NCI-H1048 (cell line): ENCODE data around the gene CAP2.
"Not testable (repeated sequence)": the region's sequence is repeated elsewhere in the genome, so short reads cannot be mapped to it uniquely, and the experiment has no call there.

Source experiments
- DNase-seq: peaks from one replicate; lab custom pipeline; 2025; lab: John Stamatoyannopoulos, UW

Gene CAP2

DNA sequence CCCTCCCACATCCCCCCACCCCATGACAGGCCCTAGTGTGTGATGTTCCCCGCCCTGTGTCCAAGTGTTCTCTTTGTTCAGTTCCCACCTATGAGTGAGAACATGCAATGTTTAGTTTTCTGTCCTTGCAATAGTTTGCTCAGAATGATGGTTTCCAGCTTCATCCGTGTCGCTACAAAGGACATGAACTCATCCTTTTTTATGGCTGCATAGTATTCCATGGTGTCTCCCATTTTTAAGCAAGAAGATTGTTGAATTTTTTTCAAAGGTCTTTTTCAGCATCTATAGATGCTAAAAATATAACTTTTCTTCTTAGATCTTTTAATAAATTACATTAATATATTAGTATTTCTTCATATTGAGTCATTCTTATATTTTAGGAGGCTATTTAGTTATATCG lies 47.4 kb downstream of the CAP2 start:
- DNase-seq: not testable (repeated sequence)

DNA sequence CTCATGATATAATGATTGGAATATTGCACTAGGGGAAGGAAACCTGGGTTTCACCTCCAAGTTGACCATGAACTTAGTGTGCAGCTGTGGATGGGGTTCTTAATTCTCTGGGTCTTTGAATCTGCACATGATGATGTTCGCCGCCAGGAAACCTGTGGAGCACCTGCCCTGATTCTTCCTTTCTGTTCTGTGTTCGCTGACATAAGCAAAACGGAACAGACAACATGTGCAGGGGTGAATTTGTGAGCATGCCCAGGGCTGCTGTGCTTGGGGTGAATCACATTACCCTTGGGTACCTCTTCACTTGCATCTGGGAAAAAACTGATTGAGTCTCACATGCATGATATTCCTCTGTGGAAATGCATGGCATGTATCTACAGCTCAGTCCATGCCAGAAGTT lies 48.8 kb downstream of the CAP2 start:
- DNase-seq: no peak

DNA sequence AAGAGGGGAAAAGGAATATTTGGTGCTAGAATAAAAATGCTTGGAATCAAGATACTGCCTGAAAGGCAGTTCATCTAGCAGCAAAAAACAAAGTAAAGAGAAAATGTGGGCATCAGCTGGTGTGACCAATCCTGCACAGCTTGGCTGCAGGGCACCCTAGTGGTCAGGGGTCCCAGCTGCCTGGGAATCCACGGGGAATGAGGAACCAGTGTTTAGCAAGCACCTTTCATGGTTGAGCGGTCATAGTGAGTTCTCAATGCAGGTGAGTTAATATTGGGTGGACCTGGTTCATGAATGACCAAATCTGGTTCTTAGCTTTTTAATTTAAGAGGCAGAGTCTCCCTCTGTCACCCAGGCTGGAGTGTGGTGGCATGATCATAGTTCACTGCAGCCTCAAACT lies 53.3 kb downstream of the CAP2 start:
- no peak for DNase-seq

- DNase-seq: no peak
Measured at GRCh38 chr6:17448165-17448564, 54.8 kb downstream of the CAP2 start.

GRCh38 chr6:17450397-17450796 lies 57.0 kb downstream of the CAP2 start:
- DNase-seq: no peak

GRCh38 chr6:17450832-17451231 lies 57.4 kb downstream of the CAP2 start:
- DNase-seq: no peak

GRCh38 chr6:17452096-17452495 lies 58.7 kb downstream of the CAP2 start:
- DNase-seq: no peak

- DNase-seq: no peak
Measured at GRCh38 chr6:17454316-17455005, 61.1 kb downstream of the CAP2 start.

- no peak for DNase-seq
Measured at GRCh38 chr6:17455919-17456318, 62.5 kb downstream of the CAP2 start.

DNA sequence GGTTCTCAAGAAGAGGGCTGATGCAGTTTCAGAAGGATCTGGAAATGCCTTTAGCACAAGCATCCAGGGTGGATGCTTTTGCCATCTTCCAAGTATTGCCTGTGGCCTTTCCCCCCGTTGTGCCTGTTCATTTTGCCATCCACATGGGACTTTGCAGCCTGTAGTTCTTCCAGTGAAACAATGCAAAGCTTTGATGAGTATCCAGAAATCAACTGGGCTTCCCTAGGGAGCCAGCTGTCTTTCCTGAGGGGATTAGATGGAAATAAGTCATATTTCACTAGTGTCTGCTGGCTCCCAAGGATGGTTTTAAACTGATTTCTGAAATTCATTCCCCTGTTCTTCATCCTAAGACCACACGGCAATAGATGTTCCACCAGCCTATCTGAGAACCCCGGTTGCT lies 63.3 kb downstream of the CAP2 start:
- DNase-seq: no peak

GRCh38 chr6:17457405-17457804 lies 64.0 kb downstream of the CAP2 start:
- no peak for DNase-seq

- no peak for DNase-seq
Measured at GRCh38 chr6:17457956-17458355, 64.6 kb downstream of the CAP2 start.

DNA sequence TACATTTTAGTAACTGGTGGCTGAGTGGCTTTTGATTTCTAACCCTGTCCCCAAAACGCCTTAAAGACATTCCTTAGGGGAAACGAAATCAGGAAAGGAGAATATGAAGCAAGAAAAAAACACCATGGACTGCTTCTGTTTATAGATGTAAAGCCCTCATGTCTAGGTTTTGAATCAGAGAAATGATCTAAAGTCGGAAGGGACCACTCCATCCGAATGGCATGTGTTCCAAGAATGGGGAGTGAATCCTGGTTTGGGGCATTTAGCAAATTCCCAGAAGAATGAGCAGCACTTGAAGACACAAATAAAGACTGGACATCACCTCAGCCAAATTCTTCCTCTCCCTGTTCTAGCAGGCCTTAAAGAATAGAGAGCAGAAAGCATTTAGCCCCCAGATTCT lies 65.6 kb downstream of the CAP2 start:
- no peak for DNase-seq

DNA sequence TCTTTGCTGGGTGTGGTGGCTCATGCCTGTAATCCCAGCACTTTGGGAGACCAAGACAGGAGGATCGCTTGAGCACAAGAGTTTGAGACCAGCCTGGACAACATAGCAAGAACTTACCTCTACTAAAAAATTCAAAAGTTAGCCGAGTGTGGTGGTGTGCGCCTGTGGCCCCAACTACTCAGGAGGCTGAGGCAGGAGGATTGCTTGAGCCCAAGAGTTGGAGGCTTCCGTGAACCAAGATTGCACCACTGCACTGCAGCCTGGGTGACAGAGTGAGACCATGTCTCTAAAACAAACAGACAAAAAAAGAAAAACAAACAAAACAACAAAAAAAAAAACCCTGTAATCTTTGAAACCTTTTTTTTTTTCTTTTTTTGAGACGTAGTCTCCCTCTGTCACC lies 67.5 kb downstream of the CAP2 start:
- no peak for DNase-seq

DNA sequence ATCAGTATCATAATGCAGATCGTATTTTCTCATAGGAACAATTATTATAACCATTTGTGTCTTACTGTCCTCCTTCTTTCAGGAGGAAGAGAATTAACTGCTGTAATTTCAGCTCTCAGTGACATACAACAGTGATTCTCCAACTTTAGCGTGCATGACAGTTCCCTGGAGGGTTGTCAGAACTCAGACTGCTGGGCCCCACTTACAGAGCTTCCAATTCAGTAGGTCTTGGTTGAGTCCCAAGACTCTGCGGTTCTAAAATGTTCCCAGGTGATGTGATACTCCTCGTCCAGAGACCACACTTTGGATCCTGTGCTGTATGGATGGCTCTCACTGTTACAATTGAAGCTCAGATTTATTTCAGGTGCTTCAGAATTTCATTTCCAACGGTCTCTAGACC lies 72.8 kb downstream of the CAP2 start:
- no peak for DNase-seq

DNA sequence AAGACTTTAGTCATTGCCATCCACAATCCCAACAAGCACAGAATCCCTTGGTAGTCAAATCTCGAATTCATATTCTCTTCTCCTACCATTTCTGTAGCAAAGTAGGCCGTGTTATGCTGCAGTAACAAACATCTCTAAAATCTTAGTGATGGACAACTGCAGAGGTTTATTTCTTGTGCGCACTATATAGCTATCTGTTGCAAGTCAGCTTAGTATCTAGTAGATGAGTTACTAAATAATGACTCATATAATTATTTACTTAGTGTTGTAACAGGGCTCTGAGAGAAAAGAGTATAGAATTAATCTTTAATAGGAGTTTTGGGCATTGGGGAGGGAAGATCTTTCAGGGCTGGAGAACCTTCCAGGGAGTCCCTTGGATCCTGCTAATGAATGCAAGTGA lies 73.3 kb downstream of the CAP2 start:
- no peak for DNase-seq

DNA sequence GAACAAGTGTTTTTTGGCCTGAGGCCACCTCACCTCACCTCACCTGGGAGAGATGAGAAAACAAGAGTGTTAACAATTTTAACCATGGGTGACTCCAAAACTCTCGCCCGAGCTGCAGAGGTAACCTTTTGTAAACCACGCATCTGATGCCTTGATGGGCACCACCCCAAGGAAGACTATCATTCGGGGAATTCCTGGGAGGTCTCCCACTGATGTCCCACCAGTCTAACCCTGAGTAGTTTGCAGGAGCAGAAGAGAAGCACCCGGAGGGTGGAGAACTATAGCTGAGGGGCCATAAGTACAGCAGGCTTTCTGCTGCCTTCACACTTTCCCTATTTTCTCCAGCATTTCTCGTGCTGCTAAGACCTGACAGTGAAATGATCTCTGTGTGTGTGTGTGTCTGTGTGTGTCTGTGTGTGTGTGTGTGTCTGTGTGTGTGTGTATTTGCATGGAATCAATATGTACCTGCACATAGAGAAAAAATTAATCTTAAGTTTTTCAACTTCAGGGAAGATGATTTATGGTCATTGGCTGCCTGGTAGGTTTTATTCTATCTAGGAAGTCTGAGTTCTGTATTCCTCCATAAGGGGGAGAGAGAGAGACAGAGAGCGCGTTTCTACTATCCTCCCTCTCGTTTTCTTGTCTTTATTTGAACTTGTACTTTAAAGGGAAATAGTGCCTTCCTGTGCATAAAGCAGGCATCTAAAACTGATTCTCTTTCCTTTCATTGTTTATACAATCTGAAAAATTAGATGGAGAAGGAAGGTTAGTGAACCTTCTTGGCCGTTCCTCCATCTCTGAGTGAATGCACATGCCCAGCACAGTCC lies 75.8 kb downstream of the CAP2 start:
- no peak for DNase-seq

DNA sequence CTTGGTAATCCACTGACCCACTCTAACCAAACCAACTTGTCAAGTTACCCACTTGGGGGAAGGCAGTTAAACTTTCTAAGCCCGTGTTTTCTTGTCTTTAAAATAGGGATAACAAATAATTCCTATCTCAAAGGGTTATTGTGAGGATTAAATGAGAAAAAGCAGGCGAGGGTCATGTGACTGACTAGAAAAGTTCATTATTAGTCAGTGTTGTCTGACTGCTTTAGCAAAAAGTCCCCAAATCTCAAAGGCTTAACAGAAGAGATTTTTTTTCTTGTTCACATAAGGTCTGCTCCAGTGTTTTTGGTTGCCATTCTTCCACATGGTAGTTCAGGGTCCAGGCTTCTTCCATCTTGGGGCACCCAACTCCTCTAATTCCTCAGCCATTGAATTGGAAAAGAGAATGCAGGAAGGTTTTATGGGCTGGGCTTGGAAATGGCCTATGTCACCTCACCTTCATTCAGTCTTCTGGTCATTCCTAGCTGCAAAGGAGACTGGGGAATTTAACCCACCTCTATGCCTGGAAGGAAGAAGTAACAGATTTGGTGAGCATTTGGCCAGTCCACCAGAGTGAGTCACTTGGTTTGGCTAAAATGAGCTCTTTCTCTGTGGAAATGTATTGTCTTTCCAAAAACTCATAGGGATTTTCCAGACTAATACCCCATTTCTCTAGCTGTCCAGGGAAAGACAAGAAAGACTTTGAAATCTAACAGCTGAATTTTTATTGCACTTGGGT lies 77.0 kb downstream of the CAP2 start:
- DNase-seq: no peak

- no peak for DNase-seq
Measured at GRCh38 chr6:17470938-17471327, 77.5 kb downstream of the CAP2 start.

- no peak for DNase-seq
Measured at GRCh38 chr6:17472653-17473183, 79.3 kb downstream of the CAP2 start.

DNA sequence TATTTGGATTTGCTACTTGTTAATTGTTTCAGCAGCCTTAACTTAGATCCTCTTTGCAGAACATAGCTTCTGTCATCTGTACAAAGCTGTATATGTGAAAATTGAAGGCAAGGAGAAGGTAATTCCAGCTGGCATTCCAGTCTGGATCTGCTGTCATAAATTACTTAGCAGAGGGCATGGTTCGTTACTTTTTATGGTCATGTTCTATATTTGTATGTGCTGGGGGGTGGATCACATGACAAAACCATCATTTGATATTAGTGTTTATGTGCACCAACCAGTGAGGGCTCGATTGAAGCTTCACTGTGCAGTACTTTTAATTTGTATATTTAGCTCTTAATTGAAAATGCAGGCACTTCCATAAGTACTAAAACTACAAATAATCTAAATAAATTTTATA lies 80.2 kb downstream of the CAP2 start:
- DNase-seq: no peak

GRCh38 chr6:17474289-17474688 lies 80.9 kb downstream of the CAP2 start:
- DNase-seq: no peak
